ENCODE measurements around the gene NQO1.
"Not testable (repeated sequence)": the region's sequence is repeated elsewhere in the genome, so short reads cannot be mapped to it uniquely, and the experiment has no call there.

GRCh38 chr16:69757375-69757774 is 31.0 kb upstream of the NQO1 start:
- not testable (repeated sequence) for TF ChIP-seq YY1 (IDR thresholded peaks at IDR 0.05; ENCODE audit: insufficient read depth, insufficient read length); ZNF274 (IDR thresholded peaks at IDR 0.05; ENCODE audit: low read depth, low read length); SUZ12 (IDR thresholded peaks at IDR 0.05; ENCODE audit: extremely low read depth, insufficient read depth, insufficient read length)

All from NT2/D1 (cell line).